Astrocyte (in vitro differentiated cells and primary cell): ENCODE results near the gene ZBTB21. TPM values are rescaled to one million over a fixed set of nuclear protein-coding genes. Genes with fewer than 3 reads are reported as not detected.
A peak's percentile ranks its signal among the peaks of the same experiment; 100 is the strongest.

Experiments
- DNase-seq: peaks from one replicate; pipeline ENCODE4 v3.0.0-alpha.2; 2010; ENCODE audit warnings: low read depth
- FAIRE-seq: peaks from 2 replicates; lab custom pipeline; 2011; peaks lifted over from hg19 to GRCh38; lab: Jason Lieb, UNC
- H2AFZ ChIP-seq: 2 replicates; pipeline ENCODE4 v1.6.0; 2012; ENCODE audit warnings: low read depth, low read length, inconsistent platforms
- H3K27ac ChIP-seq: 2 replicates; pipeline ENCODE4 v1.5.1; 2011; ENCODE audit warnings: low read depth, low read length, inconsistent platforms
- H3K27me3 ChIP-seq: 2 replicates; pipeline ENCODE4 v1.6.0; 2011; ENCODE audit warnings: low read length, inconsistent platforms; ENCODE audit not compliant: insufficient read depth
- H3K36me3 ChIP-seq: 2 replicates; pipeline ENCODE4 v1.5.1; 2011; ENCODE audit warnings: low read length, inconsistent platforms; ENCODE audit not compliant: insufficient read depth
- H3K4me1 ChIP-seq: 2 replicates; pipeline ENCODE4 v1.5.1; 2011; ENCODE audit warnings: low read length, inconsistent platforms; ENCODE audit not compliant: insufficient read depth
- H3K4me2 ChIP-seq: 2 replicates; pipeline ENCODE4 v1.6.0; 2012; ENCODE audit warnings: low read length, inconsistent platforms
- H3K4me3 ChIP-seq: 2 replicates; pipeline ENCODE4 v1.5.1; 2011; ENCODE audit warnings: low read depth, mild to moderate bottlenecking, low read length, inconsistent platforms; ENCODE audit not compliant: insufficient read depth
- H3K79me2 ChIP-seq: 2 replicates; pipeline ENCODE4 v1.6.0; 2012; ENCODE audit warnings: mild to moderate bottlenecking, low read length, inconsistent platforms; ENCODE audit not compliant: insufficient read depth
- H3K9ac ChIP-seq: 2 replicates; pipeline ENCODE4 v1.6.0; 2012; ENCODE audit warnings: mild to moderate bottlenecking, low read length, inconsistent platforms
- H3K9me3 ChIP-seq: 2 replicates; pipeline ENCODE4 v1.5.1; 2012; ENCODE audit warnings: low read depth, mild to moderate bottlenecking, low read length, inconsistent platforms; ENCODE audit not compliant: insufficient read depth
- H4K20me1 ChIP-seq: 2 replicates; pipeline ENCODE4 v1.6.0; 2012; ENCODE audit warnings: low read length, inconsistent platforms; ENCODE audit not compliant: insufficient read depth
- H3K27ac Mint-ChIP-seq: one replicate; pipeline ENCODE4 v1.8.0; 2021; ENCODE audit warnings: mild to moderate bottlenecking, mixed read lengths; ENCODE audit not compliant: unreplicated experiment
- H3K27me3 Mint-ChIP-seq: one replicate; pipeline ENCODE4 v1.8.0; 2021; ENCODE audit warnings: low read depth, mixed read lengths; ENCODE audit not compliant: unreplicated experiment
- H3K36me3 Mint-ChIP-seq: one replicate; pipeline ENCODE4 v1.8.0; 2021; ENCODE audit warnings: low read depth, mixed read lengths; ENCODE audit not compliant: unreplicated experiment
- H3K4me1 Mint-ChIP-seq: one replicate; pipeline ENCODE4 v1.8.0; 2021; ENCODE audit warnings: low read depth, mixed read lengths; ENCODE audit not compliant: unreplicated experiment
- H3K4me3 Mint-ChIP-seq: one replicate; pipeline ENCODE4 v1.8.0; 2021; ENCODE audit warnings: mild to moderate bottlenecking, moderate library complexity, mixed read lengths; ENCODE audit not compliant: unreplicated experiment
- H3K9me3 Mint-ChIP-seq: one replicate; pipeline ENCODE4 v1.8.0; 2021; ENCODE audit warnings: mild to moderate bottlenecking, mixed read lengths; ENCODE audit not compliant: unreplicated experiment
- CTCF ChIP-seq: IDR thresholded peaks from 2 replicates; pipeline ENCODE4 v1.5.1; 2011; ENCODE audit warnings: low read depth, mild to moderate bottlenecking, inconsistent platforms, low read length, moderate library complexity; ENCODE audit not compliant: insufficient read depth
- EZH2 ChIP-seq: IDR thresholded peaks from 2 replicates; pipeline ENCODE4 v1.6.1; 2012; ENCODE audit warnings: mild to moderate bottlenecking, low read length, inconsistent platforms; ENCODE audit not compliant: insufficient read depth
- total RNA-seq: library from RNA; stranded (reverse); gene quantifications from 2 replicates; pipeline ENCODE4 v1.2.1, GENCODE V29; 2021

ZBTB21 gene
- total RNA-seq, 1 donor from 2014 or later, result 20.5 TPM

- H3K36me3 ChIP-seq, result no peaks in the 10 kb centered on the region
- Mint-ChIP-seq H3K9me3 (peaks cover 7% of the 10 kb centered on the region), H3K27me3 (peaks cover 9% of the 10 kb centered on the region), H3K4me3 (no peak overlapping the region), H3K27ac (no peak overlapping the region), H3K4me1 (peaks cover 13% of the 10 kb centered on the region), H3K36me3 (no peaks in the 10 kb centered on the region)
- no peak overlapping the region for H3K4me3 ChIP-seq
- no peaks in the 10 kb centered on the region for H3K79me2 ChIP-seq
- no peak overlapping the region for H3K4me2 ChIP-seq
- no peak for TF ChIP-seq CTCF
- no peak for TF ChIP-seq EZH2
- no peak overlapping the region for H2AFZ ChIP-seq
- H3K27ac ChIP-seq, result no peak overlapping the region
- H3K9me3 ChIP-seq, result no peaks in the 10 kb centered on the region
- H3K9ac ChIP-seq, result no peak overlapping the region
- H3K27me3 ChIP-seq, result peaks cover 14% of the 10 kb centered on the region
- peaks cover 31% of the 10 kb centered on the region for H3K4me1 ChIP-seq
- FAIRE-seq, result no peak
- no peaks in the 10 kb centered on the region for H4K20me1 ChIP-seq
- peak; percentile 49 for DNase-seq
Measured at GRCh38 chr21:42051788-42052187, 41.6 kb upstream of the ZBTB21 start.

GRCh38 chr21:42049578-42050430 is 39.6 kb upstream of the ZBTB21 start:
- H3K79me2 ChIP-seq, result no peaks in the 10 kb centered on the region
- H3K4me3 Mint-ChIP-seq, result no peak overlapping the region
- peak overlapping the region; percentile 24 for H3K9ac ChIP-seq
- peaks cover 3% of the 10 kb centered on the region for H3K9me3 Mint-ChIP-seq
- peaks cover 16% of the 10 kb centered on the region for H3K4me1 Mint-ChIP-seq
- H3K27me3 ChIP-seq, result peaks cover 14% of the 10 kb centered on the region
- DNase-seq, result no peak
- peak overlapping the region; percentile 8 for H3K27ac Mint-ChIP-seq
- no peak overlapping the region for H3K27ac ChIP-seq
- H3K4me2 ChIP-seq, result no peak overlapping the region
- no peak for FAIRE-seq
- no peak overlapping the region for H3K4me3 ChIP-seq
- H2AFZ ChIP-seq, result no peak overlapping the region
- H3K4me1 ChIP-seq, result peaks cover 22% of the 10 kb centered on the region
- H3K36me3 ChIP-seq, result no peaks in the 10 kb centered on the region
- TF ChIP-seq EZH2 (no peak), CTCF (no peak)
- H3K9me3 ChIP-seq, result no peaks in the 10 kb centered on the region
- H4K20me1 ChIP-seq, result no peaks in the 10 kb centered on the region
- no peaks in the 10 kb centered on the region for H3K36me3 Mint-ChIP-seq
- peaks cover 2% of the 10 kb centered on the region for H3K27me3 Mint-ChIP-seq

GRCh38 chr21:42048870-42049577 is 38.9 kb upstream of the ZBTB21 start:
- H3K27me3 Mint-ChIP-seq, result no peaks in the 10 kb centered on the region
- H3K27ac Mint-ChIP-seq, result peak overlapping the region; percentile 8
- Histone ChIP-seq H3K4me1 (peaks cover 22% of the 10 kb centered on the region), H2AFZ (no peak overlapping the region), H3K4me3 (no peak overlapping the region), H3K79me2 (no peaks in the 10 kb centered on the region), H3K27me3 (peaks cover 9% of the 10 kb centered on the region), H3K27ac (peak overlapping the region; percentile 93), H3K4me2 (no peak overlapping the region), H3K36me3 (no peaks in the 10 kb centered on the region), H3K9me3 (no peaks in the 10 kb centered on the region), H3K9ac (peak overlapping the region; percentile 71), H4K20me1 (no peaks in the 10 kb centered on the region)
- no peak for FAIRE-seq
- H3K4me3 Mint-ChIP-seq, result no peak overlapping the region
- TF ChIP-seq EZH2 (no peak), CTCF (no peak)
- H3K4me1 Mint-ChIP-seq, result peaks cover 16% of the 10 kb centered on the region
- peaks cover 1% of the 10 kb centered on the region for H3K9me3 Mint-ChIP-seq
- peaks cover 1% of the 10 kb centered on the region for H3K36me3 Mint-ChIP-seq
- DNase-seq, result no peak
